Activated CD4-positive, alpha-beta memory T cell treated with anti-CD3 and anti-CD28 coated beads, Interleukin-2, amount 10 ng/mL, durations not matched to agents 7 days and 5 days (primary cell): ENCODE data around the gene TTC39B. TPM values are rescaled to one million over a fixed set of nuclear protein-coding genes. Genes with fewer than 3 reads are reported as not detected.

Source experiments
- CTCF ChIA-PET: fragments of 350-600 bp; sonication (Branson Sonifier 250); formaldehyde crosslinking; loops from one replicate; lab custom pipeline; 2021; ENCODE audit warnings: antibody characterized with exemption, inconsistent platforms; lab: Charles Lee
- POLR2A ChIA-PET: fragments of 350-600 bp; sonication (Branson Sonifier 250); formaldehyde crosslinking; loops from one replicate; lab custom pipeline; 2021; ENCODE audit warnings: antibody characterized with exemption; lab: Charles Lee
- DNase-seq: peaks from one replicate; pipeline ENCODE4 v3.0.0-alpha.2; 2020
- H3K27ac Mint-ChIP-seq: one replicate; pipeline ENCODE4 v1.8.0; 2021; ENCODE audit warnings: mild to moderate bottlenecking, mixed read lengths
- H3K27me3 Mint-ChIP-seq: one replicate; pipeline ENCODE4 v1.8.0; 2021; ENCODE audit warnings: mixed read lengths
- H3K36me3 Mint-ChIP-seq: one replicate; pipeline ENCODE4 v1.8.0; 2021; ENCODE audit warnings: low read depth, mixed read lengths
- H3K4me1 Mint-ChIP-seq: one replicate; pipeline ENCODE4 v1.8.0; 2021; ENCODE audit warnings: mixed read lengths
- H3K4me3 Mint-ChIP-seq: one replicate; pipeline ENCODE4 v1.8.0; 2021; ENCODE audit warnings: mild to moderate bottlenecking, mixed read lengths
- H3K9me3 Mint-ChIP-seq: one replicate; pipeline ENCODE4 v1.8.0; 2021; ENCODE audit warnings: mixed read lengths
- total RNA-seq, 2 experiments: library from RNA; stranded (reverse); gene quantifications; one replicate each; pipeline ENCODE4 v1.2.3, GENCODE V29; 2021

The TTC39B gene
- total RNA-seq, 2 experiments from 2014 or later = 27.5 to 29.6 TPM

DNA sequence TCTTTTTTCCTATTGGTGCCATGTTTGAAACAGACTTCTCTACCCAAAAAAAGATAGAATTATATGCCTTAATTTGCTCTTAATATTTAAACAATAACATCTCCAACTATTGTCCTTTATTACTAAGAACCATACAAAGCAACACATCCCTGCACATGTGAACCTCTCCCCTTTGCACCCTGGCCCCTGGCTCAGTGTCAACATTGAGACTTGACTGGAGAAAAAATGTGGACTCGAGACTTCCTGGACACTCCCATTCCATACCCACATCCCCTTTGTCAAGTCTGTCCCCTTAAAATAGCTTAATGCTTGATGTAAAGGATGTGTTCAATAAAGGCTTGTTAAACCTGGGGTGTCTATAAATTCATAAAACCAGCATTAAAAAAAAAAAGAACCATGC, 53.2 kb downstream of the TTC39B start:
- H3K4me1 Mint-ChIP-seq = no peaks in the 10 kb centered on the region
- no peaks in the 10 kb centered on the region for H3K9me3 Mint-ChIP-seq
- DNase-seq = no peak
- CTCF ChIA-PET = no interaction called here
- H3K36me3 Mint-ChIP-seq = peaks cover 4% of the 10 kb centered on the region
- H3K27ac Mint-ChIP-seq = no peak overlapping the region
- H3K27me3 Mint-ChIP-seq = no peaks in the 10 kb centered on the region
- H3K4me3 Mint-ChIP-seq = no peak overlapping the region
- POLR2A ChIA-PET = no interaction called here

DNA sequence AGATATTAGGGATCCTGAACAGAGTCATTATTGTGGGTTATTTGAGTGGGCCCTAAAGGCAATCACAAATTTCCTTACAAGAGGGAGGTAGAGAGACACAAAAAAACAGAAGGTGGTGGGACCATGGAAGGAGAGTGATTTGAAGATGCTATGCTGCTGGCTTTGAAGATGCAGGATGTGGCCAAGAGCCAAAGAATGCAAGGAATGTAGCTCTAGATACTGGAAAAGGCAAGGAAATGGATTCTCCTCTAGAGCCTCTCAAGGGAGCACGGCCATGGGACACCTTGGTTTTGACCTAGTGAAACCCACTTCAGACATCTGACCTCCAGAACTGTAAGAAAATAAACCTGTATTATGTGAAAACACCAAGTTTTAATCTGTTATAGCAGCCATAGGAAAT, 53.8 kb downstream of the TTC39B start:
- no peak overlapping the region for H3K4me3 Mint-ChIP-seq
- peaks cover 4% of the 10 kb centered on the region for H3K36me3 Mint-ChIP-seq
- POLR2A ChIA-PET = no interaction called here
- H3K27me3 Mint-ChIP-seq = no peaks in the 10 kb centered on the region
- H3K27ac Mint-ChIP-seq = no peak overlapping the region
- no peaks in the 10 kb centered on the region for H3K4me1 Mint-ChIP-seq
- no peak for DNase-seq
- CTCF ChIA-PET = no interaction called here
- no peaks in the 10 kb centered on the region for H3K9me3 Mint-ChIP-seq

DNA sequence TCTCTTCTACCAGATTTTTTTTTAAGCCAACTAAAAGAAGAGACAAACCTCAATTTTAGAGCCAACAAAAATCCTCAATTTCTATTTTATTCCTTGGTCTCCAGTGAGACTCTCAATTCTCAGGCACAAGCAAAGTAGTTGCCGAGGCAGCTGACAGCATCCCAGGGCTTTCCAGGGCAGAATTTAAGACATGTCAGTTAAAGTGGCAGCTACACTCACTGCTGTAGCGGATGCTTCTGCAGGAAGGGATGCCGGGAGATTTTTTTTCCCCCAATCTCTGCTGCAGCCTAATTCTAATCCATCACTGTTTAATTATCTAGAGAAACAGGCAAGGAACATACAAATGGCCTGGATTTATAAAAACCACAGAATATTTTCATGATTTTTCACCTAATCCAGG, 57.0 kb downstream of the TTC39B start:
- H3K27ac Mint-ChIP-seq = no peak overlapping the region
- POLR2A ChIA-PET = no interaction called here
- no peak for DNase-seq
- H3K9me3 Mint-ChIP-seq = no peaks in the 10 kb centered on the region
- peaks cover 7% of the 10 kb centered on the region for H3K4me1 Mint-ChIP-seq
- H3K27me3 Mint-ChIP-seq = no peaks in the 10 kb centered on the region
- no peaks in the 10 kb centered on the region for H3K36me3 Mint-ChIP-seq
- CTCF ChIA-PET = no interaction called here
- no peak overlapping the region for H3K4me3 Mint-ChIP-seq

DNA sequence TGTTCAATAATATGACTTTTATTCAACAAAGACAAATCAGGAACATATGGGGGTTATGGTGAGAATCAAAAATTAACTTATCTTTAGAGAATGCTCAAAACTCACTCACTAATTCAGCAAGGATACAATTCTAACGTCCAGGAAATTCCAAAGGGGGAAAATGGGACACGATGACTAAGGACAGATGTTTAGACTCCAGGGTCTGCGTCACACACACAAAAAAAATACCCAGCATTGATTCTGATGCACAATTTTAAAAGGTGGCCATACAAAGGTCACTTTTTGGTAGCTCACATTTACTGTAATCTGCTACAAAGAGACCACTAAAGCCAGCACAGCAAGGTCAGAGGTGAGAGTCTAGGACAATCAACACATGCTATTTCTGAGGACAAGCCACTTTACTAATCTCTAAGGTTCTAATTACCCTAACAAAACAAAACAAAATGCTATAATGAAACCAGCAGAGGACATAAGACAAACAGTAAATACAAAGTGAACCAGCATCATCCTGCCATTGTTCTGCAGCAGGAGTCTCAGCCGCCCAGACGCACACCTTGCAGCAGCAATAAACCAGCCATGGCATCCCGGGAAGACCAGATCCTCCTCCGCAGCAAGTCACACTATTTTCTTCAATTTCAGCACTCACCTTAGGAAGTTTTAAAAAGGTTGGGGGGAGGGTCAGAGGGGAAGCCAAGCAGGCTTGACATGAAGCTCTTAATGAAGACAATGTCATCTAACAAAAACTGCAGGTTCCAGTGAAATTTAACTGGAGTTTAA, 57.8 kb downstream of the TTC39B start:
- no peaks in the 10 kb centered on the region for H3K9me3 Mint-ChIP-seq
- H3K36me3 Mint-ChIP-seq = no peaks in the 10 kb centered on the region
- no peaks in the 10 kb centered on the region for H3K27me3 Mint-ChIP-seq
- ChIA-PET POLR2A (no interaction called here), CTCF (interaction anchor here (1.9 kb wide), 1 partner anchor 17 kb away, joined by 5 read pairs; no protein-coding TSS in a partner anchor)
- no peak overlapping the region for H3K27ac Mint-ChIP-seq
- H3K4me1 Mint-ChIP-seq = peaks cover 7% of the 10 kb centered on the region
- no peak for DNase-seq
- H3K4me3 Mint-ChIP-seq = no peak overlapping the region

DNA sequence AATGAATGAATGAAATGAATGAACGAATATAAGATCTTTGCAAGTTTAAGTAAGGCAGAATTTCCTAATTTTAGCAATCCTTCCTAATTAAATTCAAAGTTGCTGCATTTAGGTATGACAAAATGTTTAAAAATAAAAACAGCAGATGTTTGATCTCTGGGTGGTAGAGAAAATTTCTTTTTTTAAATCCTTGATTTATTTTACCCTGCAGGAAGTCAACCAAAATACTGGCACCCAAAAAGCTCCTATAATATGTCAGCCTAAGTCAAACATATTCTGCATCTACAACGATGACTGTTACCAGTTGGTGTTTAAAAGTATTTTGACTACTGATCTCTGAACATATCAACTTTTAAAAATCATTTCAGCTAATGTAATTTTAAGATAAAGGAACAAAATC, 58.4 kb downstream of the TTC39B start:
- H3K4me3 Mint-ChIP-seq = no peak overlapping the region
- DNase-seq = no peak
- H3K9me3 Mint-ChIP-seq = no peaks in the 10 kb centered on the region
- no peak overlapping the region for H3K27ac Mint-ChIP-seq
- ChIA-PET CTCF (interaction anchor here (1.9 kb wide), 1 partner anchor 17 kb away, joined by 5 read pairs; no protein-coding TSS in a partner anchor), POLR2A (no interaction called here)
- no peaks in the 10 kb centered on the region for H3K36me3 Mint-ChIP-seq
- H3K4me1 Mint-ChIP-seq = peaks cover 7% of the 10 kb centered on the region
- H3K27me3 Mint-ChIP-seq = no peaks in the 10 kb centered on the region

DNA sequence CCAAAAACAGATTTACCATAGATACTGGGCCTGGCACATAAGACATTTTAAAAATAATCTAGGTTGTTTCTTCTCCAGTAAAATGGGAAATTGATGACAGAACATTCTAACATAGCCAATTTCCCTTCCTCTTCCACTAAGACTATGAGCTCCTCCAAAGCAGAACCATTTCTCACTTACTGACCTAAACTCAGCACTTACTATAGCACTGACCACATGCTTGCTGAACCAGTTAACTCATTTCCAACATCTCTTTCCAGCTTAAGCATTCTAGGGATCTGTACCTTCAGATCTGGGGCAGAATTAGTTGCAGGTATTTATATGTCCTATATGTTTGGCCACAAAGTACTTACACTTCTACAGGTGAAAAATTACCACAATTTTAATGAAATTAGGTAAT, 58.9 kb downstream of the TTC39B start:
- ChIA-PET CTCF (interaction anchor here (1.9 kb wide), 1 partner anchor 16 kb away, joined by 5 read pairs; no protein-coding TSS in a partner anchor), POLR2A (no interaction called here)
- H3K4me1 Mint-ChIP-seq = peaks cover 7% of the 10 kb centered on the region

DNA sequence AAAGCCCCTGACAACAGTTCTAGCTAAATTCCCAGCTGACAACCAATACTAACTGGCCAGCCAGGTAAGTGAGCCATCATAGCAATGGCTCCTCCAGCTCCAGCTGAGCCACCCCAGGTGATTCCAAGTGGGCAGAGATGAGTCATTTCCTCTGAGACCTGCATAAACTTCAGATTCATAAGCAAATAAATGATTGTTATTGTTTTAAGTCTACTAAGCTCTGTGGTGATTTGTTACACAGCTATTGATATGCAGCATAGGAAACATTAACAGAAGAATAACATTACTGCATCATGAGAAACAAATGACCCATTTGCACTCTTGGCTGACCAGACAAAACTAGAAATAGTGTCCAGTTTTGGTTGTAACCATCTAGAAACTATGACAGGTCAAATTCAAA, 60.3 kb downstream of the TTC39B start:
- H3K27me3 Mint-ChIP-seq = no peaks in the 10 kb centered on the region

More for the DNA sequence above, 58.9 kb downstream of the TTC39B start:
- no peaks in the 10 kb centered on the region for H3K36me3 Mint-ChIP-seq
- no peak overlapping the region for H3K4me3 Mint-ChIP-seq
- H3K9me3 Mint-ChIP-seq = no peaks in the 10 kb centered on the region
- no peak overlapping the region for H3K27ac Mint-ChIP-seq
- no peak for DNase-seq
- no peaks in the 10 kb centered on the region for H3K27me3 Mint-ChIP-seq

DNA sequence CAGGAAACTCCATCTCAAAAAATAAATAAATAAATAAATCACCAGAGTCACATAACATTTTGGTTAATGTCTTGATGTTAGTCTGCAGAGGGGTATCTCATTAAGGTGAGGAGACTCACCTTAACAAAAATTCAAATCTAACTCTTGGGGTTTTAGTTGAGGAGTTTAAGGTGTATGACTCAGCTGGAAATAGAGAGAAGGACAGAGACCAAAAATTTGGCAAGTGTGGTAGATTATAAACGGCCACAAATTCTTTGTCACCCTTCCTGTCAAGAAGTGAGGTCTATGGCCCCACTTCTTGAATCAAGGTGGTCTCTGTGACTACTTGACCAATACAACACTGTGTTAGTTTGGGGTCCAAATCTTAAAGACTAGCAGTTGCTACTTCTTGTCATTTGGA, 60.8 kb downstream of the TTC39B start:
- Mint-ChIP-seq H3K36me3 (peaks cover 4% of the 10 kb centered on the region), H3K27me3 (no peaks in the 10 kb centered on the region), H3K4me3 (no peak overlapping the region), H3K9me3 (no peaks in the 10 kb centered on the region), H3K27ac (no peak overlapping the region), H3K4me1 (peaks cover 7% of the 10 kb centered on the region)
- DNase-seq = no peak
- ChIA-PET CTCF (interaction anchor here (1.5 kb wide), 1 partner anchor 15 kb away, joined by 7 read pairs; no protein-coding TSS in a partner anchor), POLR2A (no interaction called here)

More for the DNA sequence above, 60.3 kb downstream of the TTC39B start:
- DNase-seq = no peak
- peaks cover 4% of the 10 kb centered on the region for H3K36me3 Mint-ChIP-seq
- no peaks in the 10 kb centered on the region for H3K9me3 Mint-ChIP-seq
- no peak overlapping the region for H3K27ac Mint-ChIP-seq
- no peak overlapping the region for H3K4me3 Mint-ChIP-seq
- ChIA-PET POLR2A (no interaction called here), CTCF (interaction anchor here (1.5 kb wide), 1 partner anchor 15 kb away, joined by 7 read pairs; no protein-coding TSS in a partner anchor)
- peaks cover 7% of the 10 kb centered on the region for H3K4me1 Mint-ChIP-seq

DNA sequence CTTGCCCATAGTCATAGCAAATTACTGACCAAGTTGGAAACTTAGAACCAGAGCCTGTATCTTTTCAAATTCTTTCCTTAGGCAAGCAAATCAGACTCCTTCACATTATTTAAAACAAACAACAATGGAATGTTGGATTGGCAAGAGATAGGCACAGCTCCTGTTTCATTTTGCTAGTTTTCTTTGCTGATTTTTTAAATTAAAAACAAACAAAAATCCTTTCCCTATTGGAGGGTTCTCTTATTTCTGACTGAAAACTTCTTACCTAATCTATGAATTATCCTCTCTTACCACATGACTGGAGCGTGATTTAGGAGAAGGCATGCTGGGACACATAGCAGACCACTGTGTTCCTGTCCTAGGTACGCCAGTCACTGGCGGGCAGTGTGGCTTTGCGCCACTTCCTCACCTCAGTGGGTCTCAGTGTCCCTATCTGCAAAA, 63.0 kb downstream of the TTC39B start:
- peaks cover 15% of the 10 kb centered on the region for H3K36me3 Mint-ChIP-seq
- peaks cover 7% of the 10 kb centered on the region for H3K4me1 Mint-ChIP-seq
- no peak overlapping the region for H3K4me3 Mint-ChIP-seq
- H3K9me3 Mint-ChIP-seq = no peaks in the 10 kb centered on the region
- no peak overlapping the region for H3K27ac Mint-ChIP-seq
- no peak for DNase-seq
- CTCF ChIA-PET = no interaction called here
- POLR2A ChIA-PET = no interaction called here
- H3K27me3 Mint-ChIP-seq = no peaks in the 10 kb centered on the region

DNA sequence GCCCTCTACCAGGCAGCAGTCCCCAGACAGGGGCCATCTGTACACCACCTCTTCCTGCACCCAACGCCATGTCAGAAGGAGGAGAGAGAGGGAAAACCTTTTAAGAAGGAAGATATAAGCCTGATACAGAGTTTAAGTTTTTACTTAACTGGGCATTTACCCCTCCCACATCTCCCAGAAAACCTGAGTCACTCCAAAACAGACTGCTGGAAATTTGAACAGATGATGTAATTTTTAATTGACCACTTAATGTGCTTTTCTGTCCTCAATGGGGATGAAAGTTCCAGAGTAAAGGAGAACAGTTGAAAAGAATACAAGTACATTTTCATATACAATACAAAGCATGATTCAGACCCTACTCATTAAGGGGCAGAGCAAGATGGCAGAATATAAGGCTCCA, 63.9 kb downstream of the TTC39B start:
- peaks cover 7% of the 10 kb centered on the region for H3K4me1 Mint-ChIP-seq
- peaks cover 19% of the 10 kb centered on the region for H3K36me3 Mint-ChIP-seq
- H3K27ac Mint-ChIP-seq = no peak overlapping the region
- peaks cover 5% of the 10 kb centered on the region for H3K9me3 Mint-ChIP-seq
- no peak for DNase-seq
- ChIA-PET CTCF (no interaction called here), POLR2A (no interaction called here)
- no peaks in the 10 kb centered on the region for H3K27me3 Mint-ChIP-seq
- no peak overlapping the region for H3K4me3 Mint-ChIP-seq

DNA sequence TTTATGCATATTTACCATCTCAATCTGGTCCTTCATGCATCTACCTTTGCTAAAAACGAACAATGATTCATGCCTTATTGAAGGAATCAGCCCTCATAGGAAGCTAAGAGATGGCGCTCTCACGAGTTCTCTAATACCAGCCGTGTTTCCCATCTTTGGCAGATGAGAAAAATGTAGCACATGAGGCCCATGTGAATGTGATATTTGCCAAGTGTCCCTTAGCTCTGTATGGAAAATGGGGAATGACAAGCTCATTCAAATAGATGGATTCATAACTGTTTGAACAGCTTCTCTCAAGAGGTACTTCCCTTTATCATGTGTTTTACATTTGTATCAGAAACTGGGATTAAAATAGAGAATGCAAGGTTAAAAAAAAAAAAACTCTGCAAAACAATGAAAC, 66.1 kb downstream of the TTC39B start:
- DNase-seq = no peak
- H3K27me3 Mint-ChIP-seq = no peaks in the 10 kb centered on the region
- no peak overlapping the region for H3K4me3 Mint-ChIP-seq
- H3K36me3 Mint-ChIP-seq = peaks cover 38% of the 10 kb centered on the region
- POLR2A ChIA-PET = no interaction called here
- CTCF ChIA-PET = interaction anchor here (1.0 kb wide), 1 partner anchor 17 kb away, joined by 4 read pairs; no protein-coding TSS in a partner anchor
- no peak overlapping the region for H3K27ac Mint-ChIP-seq
- H3K4me1 Mint-ChIP-seq = peaks cover under 1% of the 10 kb centered on the region
- H3K9me3 Mint-ChIP-seq = peaks cover 24% of the 10 kb centered on the region

DNA sequence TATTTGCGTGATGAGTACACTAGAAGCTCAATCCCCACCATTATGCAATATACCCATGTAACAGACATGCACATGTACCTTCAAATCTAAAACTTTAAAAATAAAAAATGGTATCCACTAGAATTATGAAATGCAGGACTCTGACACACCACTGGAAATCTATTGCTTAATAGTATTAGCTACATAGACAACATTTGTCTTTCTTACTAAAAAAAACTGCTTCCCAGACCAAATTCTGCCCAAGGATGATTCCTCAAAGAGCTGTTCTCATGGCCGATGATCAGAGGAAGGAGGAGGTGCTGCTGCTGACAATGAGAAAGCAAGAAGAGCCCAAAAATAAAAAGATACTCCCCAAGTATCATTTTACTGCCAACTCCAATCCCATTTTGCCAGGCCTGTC, 67.2 kb downstream of the TTC39B start:
- peaks cover 31% of the 10 kb centered on the region for H3K9me3 Mint-ChIP-seq
- ChIA-PET POLR2A (no interaction called here), CTCF (no interaction called here)
- H3K27ac Mint-ChIP-seq = no peak overlapping the region
- no peak overlapping the region for H3K4me3 Mint-ChIP-seq
- no peaks in the 10 kb centered on the region for H3K27me3 Mint-ChIP-seq
- H3K4me1 Mint-ChIP-seq = peaks cover 3% of the 10 kb centered on the region
- peaks cover 44% of the 10 kb centered on the region for H3K36me3 Mint-ChIP-seq
- no peak for DNase-seq

DNA sequence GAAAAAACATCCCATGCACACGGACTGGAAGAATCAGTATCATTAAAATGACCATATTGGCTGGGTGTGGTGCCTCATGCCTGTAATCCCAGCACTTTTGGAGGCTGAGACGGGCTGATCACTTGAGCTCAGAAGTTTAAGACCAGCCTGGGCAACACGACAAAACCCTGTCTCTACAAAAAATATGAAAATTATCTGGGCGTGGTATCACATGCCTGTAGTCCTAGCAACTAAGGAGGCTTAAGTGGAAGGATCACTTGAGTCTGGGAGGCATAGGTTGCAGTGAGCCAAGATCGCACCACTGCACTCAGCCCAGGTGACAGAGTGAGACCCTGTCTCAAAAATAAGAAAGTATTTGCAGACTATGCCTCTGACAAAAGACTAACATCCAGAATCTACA, 68.4 kb downstream of the TTC39B start:
- ChIA-PET CTCF (no interaction called here), POLR2A (no interaction called here)
- Mint-ChIP-seq H3K4me3 (no peak overlapping the region), H3K27me3 (no peaks in the 10 kb centered on the region), H3K9me3 (peaks cover 31% of the 10 kb centered on the region), H3K36me3 (peaks cover 44% of the 10 kb centered on the region), H3K4me1 (peaks cover 3% of the 10 kb centered on the region), H3K27ac (no peak overlapping the region)
- no peak for DNase-seq
